HG02973 (cell line): ENCODE data around the gene SIM1.

ENCODE experiments used
- ATAC-seq: cut with Tn5 transposase; IDR thresholded peaks from one replicate; pipeline ENCODE4 v1.9.1; 2021; ENCODE audit warnings: moderate library complexity; ENCODE audit not compliant: unreplicated experiment

The SIM1 gene

GRCh38 chr6:100427452-100427851, 37.3 kb downstream of the SIM1 start:
- ATAC-seq: no peak

- no peak for ATAC-seq
Observed at GRCh38 chr6:100426744-100427338, 37.9 kb downstream of the SIM1 start.

DNA sequence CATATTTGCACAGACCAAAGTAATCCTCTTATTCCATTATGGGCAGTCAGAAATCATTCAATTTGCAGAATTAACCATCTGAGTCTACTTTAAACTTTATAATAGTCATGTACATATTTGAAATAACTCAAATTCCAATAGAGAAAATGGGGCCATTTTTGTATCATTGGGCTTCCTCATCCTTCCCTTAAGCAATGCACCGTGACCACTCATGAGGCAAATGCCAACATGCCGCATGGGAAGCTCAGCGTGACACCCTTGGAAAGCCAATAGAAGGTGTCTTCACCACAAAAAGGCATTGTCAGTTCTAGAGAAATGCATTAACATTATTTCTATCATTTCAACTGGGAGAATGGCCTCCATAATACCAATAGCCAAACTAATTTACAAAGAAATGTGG, 38.5 kb downstream of the SIM1 start:
- ATAC-seq: no peak

GRCh38 chr6:100420711-100421110, 44.0 kb downstream of the SIM1 start:
- ATAC-seq: no peak

DNA sequence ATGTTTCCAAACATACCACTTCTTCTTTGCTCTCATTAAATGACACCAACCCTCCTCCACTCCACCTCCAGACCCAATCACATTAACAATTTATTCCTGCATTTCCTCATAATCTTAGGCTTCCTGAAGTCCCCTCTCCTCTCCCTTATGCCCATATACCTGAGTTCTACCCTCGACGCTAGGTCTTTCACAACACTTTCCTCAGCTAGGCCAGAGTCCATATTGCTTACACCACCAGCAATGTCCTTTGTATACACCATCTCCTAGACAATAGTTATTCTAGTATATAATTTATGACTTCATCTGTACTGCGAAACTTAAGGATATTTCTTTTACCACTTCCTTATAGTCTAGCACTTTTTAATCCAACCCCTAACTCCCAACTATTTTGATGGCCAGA, 47.7 kb downstream of the SIM1 start:
- no peak for ATAC-seq

- ATAC-seq: no peak
Observed at GRCh38 chr6:100415768-100416167, 49.0 kb downstream of the SIM1 start.

DNA sequence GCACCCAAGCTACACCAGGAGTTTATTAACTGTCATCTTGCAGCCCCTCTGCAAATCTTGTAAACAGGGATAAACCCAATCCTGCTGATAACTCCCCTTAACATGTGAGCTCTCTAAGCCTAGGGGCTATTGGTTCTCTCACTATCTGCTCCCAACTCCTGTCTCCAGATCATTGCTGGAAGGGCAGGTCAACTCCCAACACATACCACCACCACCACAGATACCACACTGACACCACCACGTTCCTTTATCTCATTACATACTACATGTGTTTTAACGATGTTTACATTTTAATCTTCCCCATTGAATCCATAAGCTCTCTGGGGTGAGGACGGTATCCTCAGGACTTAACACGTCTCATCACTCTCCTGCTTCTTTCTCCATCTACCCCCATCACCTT, 51.8 kb downstream of the SIM1 start:
- ATAC-seq: no peak

- ATAC-seq: no peak
Observed at GRCh38 chr6:100404051-100404450, 60.7 kb downstream of the SIM1 start.

DNA sequence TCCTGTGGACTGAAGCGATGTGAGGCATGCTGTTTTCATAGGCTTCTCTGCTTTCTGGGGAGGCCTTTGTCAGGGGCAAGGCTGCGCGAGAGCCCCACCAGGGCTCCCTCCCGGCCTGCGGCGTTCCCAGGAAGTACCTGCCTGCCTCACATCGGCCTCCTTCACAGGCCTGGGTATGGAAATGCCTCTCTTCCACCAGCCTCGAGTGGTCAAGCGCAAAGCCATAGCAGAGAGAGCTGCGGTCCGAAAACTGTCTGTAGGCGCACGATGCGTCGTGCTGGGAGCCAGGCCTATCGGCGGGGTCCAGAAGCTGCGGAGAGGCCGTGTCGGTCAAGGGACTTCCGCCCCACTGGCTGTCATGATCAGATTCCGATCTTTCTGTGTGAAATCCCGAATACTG, 71.2 kb downstream of the SIM1 start:
- no peak for ATAC-seq

- no peak for ATAC-seq
Observed at GRCh38 chr6:100392423-100392822, 72.3 kb downstream of the SIM1 start.

- ATAC-seq: no peak
Observed at GRCh38 chr6:100388868-100389519, 75.7 kb downstream of the SIM1 start.

GRCh38 chr6:100382767-100383195, 81.9 kb downstream of the SIM1 start:
- no peak for ATAC-seq

DNA sequence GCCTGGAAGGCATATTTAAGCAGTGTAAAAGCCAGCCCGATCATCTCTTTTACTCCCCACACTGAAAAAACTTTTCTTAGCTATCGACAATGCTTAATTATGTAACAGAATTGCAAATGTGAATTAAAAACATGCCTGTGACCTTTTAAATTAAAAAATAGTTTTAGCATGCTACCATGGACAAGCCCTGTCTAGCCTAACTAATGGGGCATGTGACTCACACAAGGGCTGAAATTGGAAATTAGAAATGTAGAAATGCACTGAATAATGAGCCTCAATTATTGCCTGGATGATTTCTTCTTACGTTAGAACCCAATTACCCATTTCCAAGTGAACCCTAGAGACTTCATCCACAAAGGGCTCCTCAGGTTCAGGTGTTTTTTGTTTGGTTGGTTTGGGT, 82.7 kb downstream of the SIM1 start:
- ATAC-seq: no peak

DNA sequence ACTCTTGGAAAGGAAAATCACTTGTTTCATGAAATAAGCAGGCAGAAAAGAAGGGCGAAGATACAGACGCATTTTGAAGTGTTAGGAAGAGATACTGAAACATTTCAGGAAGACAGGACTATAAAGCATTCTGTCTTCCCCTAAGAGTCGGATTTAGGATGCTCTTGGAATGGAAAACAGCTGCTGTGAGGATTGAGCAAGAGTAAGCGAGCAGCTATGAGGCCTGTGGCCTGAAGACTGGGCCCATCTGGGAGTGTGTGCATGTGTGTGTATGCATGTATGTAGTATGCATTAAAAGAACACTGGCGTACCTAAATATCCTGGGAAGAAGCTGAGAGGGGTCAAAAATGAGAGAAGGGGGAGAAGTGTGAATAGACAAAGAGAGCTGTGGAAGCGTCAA, 83.6 kb downstream of the SIM1 start:
- no peak for ATAC-seq

- ATAC-seq: no peak
Observed at GRCh38 chr6:100379386-100379785, 85.3 kb downstream of the SIM1 start.

GRCh38 chr6:100378576-100378975, 86.1 kb downstream of the SIM1 start:
- ATAC-seq: no peak

DNA sequence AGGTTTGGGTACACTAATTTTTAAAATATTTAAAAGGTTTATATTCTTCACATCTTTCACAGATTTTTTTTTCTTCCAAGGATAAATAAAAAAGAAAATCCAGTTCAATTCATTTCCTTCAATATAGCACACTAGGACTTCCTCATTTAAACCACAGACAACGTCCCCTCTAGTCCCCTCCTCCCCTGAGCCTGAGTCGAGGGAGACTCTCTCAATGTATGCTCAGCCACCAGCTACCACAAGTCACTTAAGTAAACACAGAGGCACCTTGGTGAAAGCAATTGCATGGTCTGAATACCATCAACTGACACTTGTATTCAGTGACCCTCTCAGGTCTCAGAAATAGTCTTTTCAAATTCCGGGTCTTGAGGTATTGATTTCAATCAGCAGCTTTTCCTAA, 88.6 kb downstream of the SIM1 start:
- ATAC-seq: no peak

- no peak for ATAC-seq
Observed at GRCh38 chr6:100372326-100373091, 92.2 kb downstream of the SIM1 start.

- no peak for ATAC-seq
Observed at GRCh38 chr6:100371591-100371990, 93.1 kb downstream of the SIM1 start.

GRCh38 chr6:100370265-100370664, 94.5 kb downstream of the SIM1 start:
- no peak for ATAC-seq

DNA sequence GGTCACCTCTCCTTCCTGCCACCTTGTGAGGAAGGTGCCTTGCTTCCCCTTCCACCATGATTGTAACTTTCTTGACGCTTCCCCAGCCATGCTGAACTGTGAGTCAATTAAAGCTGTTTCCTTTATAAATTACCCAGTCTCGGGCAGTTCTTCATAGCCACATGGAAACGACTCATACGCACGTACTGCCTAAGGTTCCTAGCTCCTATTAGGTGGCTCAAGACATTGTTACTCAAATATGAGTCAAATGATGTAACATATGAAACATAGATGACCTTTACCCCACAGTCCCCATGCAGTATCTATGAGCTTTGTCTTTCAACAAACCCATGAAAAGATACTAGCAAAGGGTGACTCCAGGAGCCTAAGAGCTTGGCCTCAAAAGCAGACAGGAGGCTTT, 98.3 kb downstream of the SIM1 start:
- ATAC-seq: no peak

DNA sequence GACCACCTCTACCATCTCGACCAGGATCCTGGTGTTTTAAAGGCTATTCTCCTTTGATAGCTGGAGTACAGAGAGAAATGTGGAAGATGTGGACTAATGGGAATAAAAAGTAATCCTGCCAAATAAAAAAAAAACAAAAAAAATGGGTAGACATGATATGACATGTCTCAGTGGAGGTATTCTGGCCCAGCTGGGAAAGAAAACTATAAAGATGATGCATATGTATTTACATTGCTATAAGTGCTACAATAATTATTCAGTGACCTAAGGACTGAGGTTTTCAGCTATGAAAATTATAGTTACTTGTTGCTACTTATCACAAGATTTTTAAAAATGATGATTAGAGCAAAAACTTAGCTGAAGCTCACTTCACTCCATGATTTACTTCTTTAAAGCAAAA, 101.1 kb downstream of the SIM1 start:
- ATAC-seq: no peak
